ENCODE measurements around the gene ZFYVE9. TPM values are rescaled to one million over a fixed set of nuclear protein-coding genes. Genes with fewer than 3 reads are reported as not detected.

The ZFYVE9 gene
- total RNA-seq, 1 experiment from 2014 or later = 14.2 TPM

DNA sequence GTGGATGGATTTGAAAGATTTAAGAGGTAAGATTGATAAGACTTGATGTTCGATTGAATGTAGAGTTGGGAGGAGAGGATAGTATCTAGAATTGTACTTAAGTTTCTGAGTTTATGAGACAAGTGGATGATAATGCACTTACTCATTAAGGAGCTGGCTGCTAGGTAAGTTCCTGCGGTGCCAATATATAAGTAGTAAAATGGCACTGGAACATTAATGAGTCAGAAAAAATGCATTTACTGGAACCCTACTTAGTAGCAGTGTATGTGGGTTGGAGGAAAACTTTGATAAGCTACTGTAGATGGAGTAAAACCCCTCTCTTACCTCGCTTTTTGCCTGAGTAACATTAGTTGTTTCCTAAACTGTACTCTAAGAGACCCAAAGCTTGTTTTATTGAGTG lies 68.2 kb downstream of the ZFYVE9 start:
- BruUV-seq (replicated peaks) = no TSS peak
- no peaks in the 10 kb centered on the region for H3K27me3 ChIP-seq (ENCODE audit: insufficient read depth, low read length)
- intact Hi-C loops (cut with micrococcal nuclease) = loop anchor here (5.0 kb wide), 1 partner anchor 143 kb away; no protein-coding TSS in a partner anchor
- POLR2A ChIA-PET = no interaction called here
- CTCF ChIA-PET = no interaction called here
- no peaks in the 10 kb centered on the region for H4K20me1 ChIP-seq (ENCODE audit: insufficient read depth)
- H3K9me2 ChIP-seq (ENCODE audit: insufficient read depth) = no peaks in the 10 kb centered on the region
- no peaks in the 10 kb centered on the region; the same call in 1 of the 2 replicates for H3K79me2 ChIP-seq (ENCODE audit: insufficient read depth, low read length)
- no peaks in the 10 kb centered on the region for H3K4me1 ChIP-seq (ENCODE audit: control insufficient read depth in 1 of 2, insufficient read depth in 2 of 2, low read length in 2 of 2)
- ATAC-seq (no peak), DNase-seq (ENCODE audit: low read depth, low spot score) (no peak)
- RAD21 ChIA-PET (ENCODE audit: low non-redundant PET in 1 of 2, low total read pairs in 2 of 2, uncharacterized antibody in 2 of 2, unreplicated experiment in 2 of 2) = no interaction called here
- H2AFZ ChIP-seq (ENCODE audit: low read depth, low read length, poor library complexity, severe bottlenecking) = no peak overlapping the region
- no peaks in the 10 kb centered on the region for H3K36me3 ChIP-seq (ENCODE audit: control insufficient read depth in 1 of 2, insufficient read depth in 2 of 2, low read length in 2 of 2)
- no peak overlapping the region for H3K4me3 ChIP-seq (replicated peaks in 1 of 2; ENCODE audit: low read depth in 1 of 2, low read length in 2 of 2)
- TF ChIP-seq, protein P1, sequence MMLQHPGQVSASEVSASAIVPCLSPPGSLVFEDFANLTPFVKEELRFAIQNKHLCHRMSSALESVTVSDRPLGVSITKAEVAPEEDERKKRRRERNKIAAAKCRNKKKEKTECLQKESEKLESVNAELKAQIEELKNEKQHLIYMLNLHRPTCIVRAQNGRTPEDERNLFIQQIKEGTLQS (IDR thresholded peaks at IDR 0.05) = no peak
- no peak for TF ChIP-seq EZH2 (IDR thresholded peaks at IDR 0.05)
- no peak for TF ChIP-seq EGR1 (IDR thresholded peaks at IDR 0.05; ENCODE audit: low read depth)
- TF ChIP-seq CTCF (IDR thresholded peaks at IDR 0.05 in 2 of 3, conservative IDR thresholded peaks at IDR 0.05 in 1 of 3; ENCODE audit: borderline replicate concordance in 1 of 3, insufficient read depth in 1 of 3, low read depth in 2 of 3, low read length in 2 of 3) = no peak
- no peak for TF ChIP-seq TCF7L2 (IDR thresholded peaks at IDR 0.05; ENCODE audit: borderline replicate concordance, extremely low read depth, insufficient read depth, insufficient read length)
- TF ChIP-seq POLR2A (IDR thresholded peaks at IDR 0.05; ENCODE audit: borderline replicate concordance, extremely low read depth, insufficient read depth, insufficient read length) = no peak
- no peak for TF ChIP-seq CEBPB (IDR thresholded peaks at IDR 0.05; ENCODE audit: low read depth)
- TF ChIP-seq SIN3A (IDR thresholded peaks at IDR 0.05; ENCODE audit: low read depth) = no peak
- TF ChIP-seq YY1 (IDR thresholded peaks at IDR 0.05; ENCODE audit: extremely low read depth, insufficient replicate concordance, low read depth, low read length) = no peak
- TF ChIP-seq, protein P2, sequence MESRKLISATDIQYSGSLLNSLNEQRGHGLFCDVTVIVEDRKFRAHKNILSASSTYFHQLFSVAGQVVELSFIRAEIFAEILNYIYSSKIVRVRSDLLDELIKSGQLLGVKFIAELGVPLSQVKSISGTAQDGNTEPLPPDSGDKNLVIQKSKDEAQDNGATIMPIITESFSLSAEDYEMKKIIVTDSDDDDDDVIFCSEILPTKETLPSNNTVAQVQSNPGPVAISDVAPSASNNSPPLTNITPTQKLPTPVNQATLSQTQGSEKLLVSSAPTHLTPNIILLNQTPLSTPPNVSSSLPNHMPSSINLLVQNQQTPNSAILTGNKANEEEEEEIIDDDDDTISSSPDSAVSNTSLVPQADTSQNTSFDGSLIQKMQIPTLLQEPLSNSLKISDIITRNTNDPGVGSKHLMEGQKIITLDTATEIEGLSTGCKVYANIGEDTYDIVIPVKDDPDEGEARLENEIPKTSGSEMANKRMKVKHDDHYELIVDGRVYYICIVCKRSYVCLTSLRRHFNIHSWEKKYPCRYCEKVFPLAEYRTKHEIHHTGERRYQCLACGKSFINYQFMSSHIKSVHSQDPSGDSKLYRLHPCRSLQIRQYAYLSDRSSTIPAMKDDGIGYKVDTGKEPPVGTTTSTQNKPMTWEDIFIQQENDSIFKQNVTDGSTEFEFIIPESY (IDR thresholded peaks at IDR 0.05; ENCODE audit: extremely low read depth, insufficient replicate concordance, low read length) = no peak
- TF ChIP-seq RAD21 (IDR thresholded peaks at IDR 0.05; ENCODE audit: low read depth) = no peak
- TF ChIP-seq MAX (IDR thresholded peaks at IDR 0.05) = no peak
- TF ChIP-seq, protein P3, sequence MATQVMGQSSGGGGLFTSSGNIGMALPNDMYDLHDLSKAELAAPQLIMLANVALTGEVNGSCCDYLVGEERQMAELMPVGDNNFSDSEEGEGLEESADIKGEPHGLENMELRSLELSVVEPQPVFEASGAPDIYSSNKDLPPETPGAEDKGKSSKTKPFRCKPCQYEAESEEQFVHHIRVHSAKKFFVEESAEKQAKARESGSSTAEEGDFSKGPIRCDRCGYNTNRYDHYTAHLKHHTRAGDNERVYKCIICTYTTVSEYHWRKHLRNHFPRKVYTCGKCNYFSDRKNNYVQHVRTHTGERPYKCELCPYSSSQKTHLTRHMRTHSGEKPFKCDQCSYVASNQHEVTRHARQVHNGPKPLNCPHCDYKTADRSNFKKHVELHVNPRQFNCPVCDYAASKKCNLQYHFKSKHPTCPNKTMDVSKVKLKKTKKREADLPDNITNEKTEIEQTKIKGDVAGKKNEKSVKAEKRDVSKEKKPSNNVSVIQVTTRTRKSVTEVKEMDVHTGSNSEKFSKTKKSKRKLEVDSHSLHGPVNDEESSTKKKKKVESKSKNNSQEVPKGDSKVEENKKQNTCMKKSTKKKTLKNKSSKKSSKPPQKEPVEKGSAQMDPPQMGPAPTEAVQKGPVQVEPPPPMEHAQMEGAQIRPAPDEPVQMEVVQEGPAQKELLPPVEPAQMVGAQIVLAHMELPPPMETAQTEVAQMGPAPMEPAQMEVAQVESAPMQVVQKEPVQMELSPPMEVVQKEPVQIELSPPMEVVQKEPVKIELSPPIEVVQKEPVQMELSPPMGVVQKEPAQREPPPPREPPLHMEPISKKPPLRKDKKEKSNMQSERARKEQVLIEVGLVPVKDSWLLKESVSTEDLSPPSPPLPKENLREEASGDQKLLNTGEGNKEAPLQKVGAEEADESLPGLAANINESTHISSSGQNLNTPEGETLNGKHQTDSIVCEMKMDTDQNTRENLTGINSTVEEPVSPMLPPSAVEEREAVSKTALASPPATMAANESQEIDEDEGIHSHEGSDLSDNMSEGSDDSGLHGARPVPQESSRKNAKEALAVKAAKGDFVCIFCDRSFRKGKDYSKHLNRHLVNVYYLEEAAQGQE (IDR thresholded peaks at IDR 0.05; ENCODE audit: low read depth) = no peak
- TF ChIP-seq POLR2AphosphoS5 (IDR thresholded peaks at IDR 0.05; ENCODE audit: low read depth, low read length) = no peak
- no peak for TF ChIP-seq JUND (IDR thresholded peaks at IDR 0.05)
- no peak for TF ChIP-seq SP1 (IDR thresholded peaks at IDR 0.05; ENCODE audit: low read depth)
- no peak for TF ChIP-seq FOSL1 (IDR thresholded peaks at IDR 0.05; ENCODE audit: low read depth)
- no peak overlapping the region for H3K9ac ChIP-seq (ENCODE audit: low read length)
- no peak overlapping the region for H3K4me2 ChIP-seq (ENCODE audit: low read length)
- peaks cover 0 to 3% of the 10 kb centered on the region in 2 experiments; a peak in 1 of 4 replicates for H3K9me3 ChIP-seq (ENCODE audit: control insufficient read depth in 1 of 2, insufficient read depth in 1 of 2, low read depth in 1 of 2, low read length in 2 of 2)
- H3K27ac ChIP-seq (ENCODE audit: low read depth, low read length) = no peak overlapping the region

All from HCT116 (cell line).